HG02642 (cell line): ENCODE measurements around the gene NTHL1.
A peak's percentile ranks its signal among the peaks of the same experiment; 100 is the strongest.

Source experiments
- ATAC-seq: cut with Tn5 transposase; IDR thresholded peaks from one replicate; pipeline ENCODE4 v1.9.1; 2021; ENCODE audit warnings: mild to moderate bottlenecking; ENCODE audit not compliant: unreplicated experiment, poor library complexity

NTHL1 gene

DNA sequence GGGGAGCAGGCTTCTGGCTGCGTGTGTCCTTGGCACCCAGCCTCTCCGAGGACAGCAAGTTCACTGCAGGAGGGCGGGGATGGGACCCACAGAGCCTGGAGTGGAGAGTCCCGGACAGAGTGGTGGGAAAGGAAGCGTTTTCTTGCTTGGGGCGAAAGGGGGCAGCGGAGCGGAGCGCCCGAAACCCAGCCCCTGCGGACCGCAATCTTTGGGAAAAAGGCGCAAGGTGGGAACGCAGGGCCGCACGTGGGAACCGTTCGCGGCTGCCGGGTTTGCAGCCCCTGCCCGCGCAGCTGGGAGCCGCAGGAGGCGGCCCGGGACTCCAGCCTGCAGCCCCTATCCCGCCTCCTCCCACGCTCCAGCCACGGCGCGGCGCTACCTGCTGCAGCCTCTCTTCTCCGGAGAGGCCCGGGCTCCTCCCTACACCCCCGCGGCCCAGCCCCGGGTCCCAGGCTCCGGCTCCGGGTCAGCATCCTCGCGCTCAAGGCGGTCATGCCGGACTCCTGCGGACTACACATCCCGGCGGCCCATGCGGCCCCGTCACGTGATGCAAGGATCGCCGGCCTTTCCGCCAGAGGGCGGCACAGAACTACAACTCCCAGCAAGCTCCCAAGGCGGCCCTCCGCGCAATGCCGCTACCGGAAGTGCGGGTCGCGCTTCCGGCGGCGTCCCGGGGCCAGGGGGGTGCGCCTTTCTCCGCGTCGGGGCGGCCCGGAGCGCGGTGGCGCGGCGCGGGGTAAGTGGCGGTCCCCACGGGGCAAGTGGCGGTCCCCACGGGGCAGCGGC lies at the start of gene NTHL1, which contains the start of gene TSC2:
Gene NTHL1, minus strand, starts transcription at position 505 of the 786 bp plus-strand sequence. Its CDS starts 11 bp downstream, at position 494.
Gene TSC2, plus strand, starts transcription at position 656 of the 786 bp plus-strand sequence. CDS start 631 bp downstream, outside the sequence.
- peak; percentile 91 for ATAC-seq

DNA sequence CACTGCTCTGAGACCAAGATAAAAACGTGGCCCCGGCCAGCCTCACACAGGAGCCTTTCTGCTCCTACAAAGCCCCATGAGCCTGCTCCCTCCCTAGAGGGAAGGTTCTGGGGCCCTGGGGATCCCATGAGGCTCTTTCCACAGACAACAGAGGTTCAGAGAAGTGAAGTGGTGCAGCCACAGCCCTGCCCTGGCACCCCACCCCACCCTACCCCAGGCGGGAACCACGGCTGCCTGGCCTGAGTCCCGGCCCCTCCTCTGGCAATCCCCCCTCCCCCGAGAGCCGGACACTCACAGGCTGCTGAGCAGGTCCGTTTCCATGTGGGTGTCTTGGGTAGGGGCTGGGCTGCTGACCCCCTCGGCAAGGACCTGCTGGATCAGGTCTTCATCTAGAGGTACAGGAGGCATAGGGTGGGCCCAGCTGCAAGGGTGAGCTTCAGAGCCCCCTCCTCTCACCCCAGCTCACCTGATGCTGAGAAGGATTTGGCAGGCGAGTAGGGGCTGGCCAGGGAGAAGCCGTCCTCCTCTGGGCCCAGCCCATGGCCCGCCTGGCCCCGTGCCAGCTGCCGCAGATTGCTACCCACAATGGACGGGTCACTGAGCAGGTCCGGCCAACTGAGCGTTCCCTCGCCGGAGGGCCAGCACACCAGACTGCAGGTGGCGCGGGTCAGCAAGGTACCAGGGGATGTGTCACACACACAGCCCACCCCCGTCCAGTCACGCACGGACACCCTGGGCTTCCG lies 49.4 kb upstream of the NTHL1 start:
- ATAC-seq: no peak

DNA sequence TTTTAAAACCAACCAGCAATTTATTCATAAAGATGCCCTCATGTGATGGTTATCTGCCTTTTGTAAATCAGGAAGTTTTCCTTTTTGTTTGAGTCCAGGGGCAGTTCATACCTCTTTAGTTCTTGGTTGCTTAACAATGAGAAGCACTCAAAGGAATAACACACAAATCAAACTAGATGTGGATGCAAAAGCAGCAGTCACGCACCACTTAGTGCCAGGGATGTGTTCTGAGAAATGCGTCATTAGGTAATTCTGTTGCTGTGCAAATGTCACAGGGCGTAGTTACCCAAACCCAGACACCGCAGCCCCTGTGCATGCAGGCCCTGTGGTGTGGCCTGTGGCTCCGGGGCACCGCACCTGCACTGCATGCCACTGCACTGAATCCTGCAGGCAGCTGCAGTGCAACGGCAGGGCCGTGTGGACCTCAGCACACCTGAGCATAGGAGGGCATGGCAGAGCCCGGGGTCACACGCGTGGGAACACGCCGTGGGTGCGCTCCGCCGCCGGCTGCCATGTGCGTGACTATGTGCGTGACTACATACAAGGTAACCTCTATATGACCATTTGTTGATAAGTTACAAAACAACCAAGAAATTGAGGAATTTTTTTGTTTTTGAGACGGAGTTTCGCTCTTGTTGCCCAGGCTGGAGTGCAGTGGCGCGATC lies 48.4 kb upstream of the NTHL1 start:
- ATAC-seq: no peak

DNA sequence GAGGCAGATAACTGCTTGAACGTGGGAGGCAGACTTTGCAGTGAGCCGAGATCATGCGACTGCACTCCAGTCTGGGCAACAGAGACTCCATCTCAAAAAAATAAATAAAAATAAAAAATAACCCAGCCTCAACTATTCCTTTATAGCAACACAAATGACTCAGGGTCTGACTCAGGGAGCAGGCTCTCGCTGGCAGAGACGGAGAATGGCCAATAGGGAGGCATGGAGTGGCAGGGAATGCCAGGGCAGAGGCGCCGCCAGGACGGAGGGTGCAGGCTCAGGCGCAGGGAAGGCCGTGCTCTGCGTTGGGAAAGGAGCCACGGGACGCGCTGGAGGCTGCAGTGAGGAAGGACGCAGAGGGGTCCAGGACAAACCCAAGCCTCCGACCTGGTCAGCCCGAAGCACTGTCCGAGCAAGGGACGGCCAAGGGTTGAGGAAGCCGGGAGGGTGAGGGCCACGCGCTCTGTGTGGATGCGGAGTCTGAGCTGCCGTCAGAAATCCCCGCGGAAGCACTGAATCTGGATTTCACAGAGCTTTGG lies 47.8 kb upstream of the NTHL1 start:
- no peak for ATAC-seq

DNA sequence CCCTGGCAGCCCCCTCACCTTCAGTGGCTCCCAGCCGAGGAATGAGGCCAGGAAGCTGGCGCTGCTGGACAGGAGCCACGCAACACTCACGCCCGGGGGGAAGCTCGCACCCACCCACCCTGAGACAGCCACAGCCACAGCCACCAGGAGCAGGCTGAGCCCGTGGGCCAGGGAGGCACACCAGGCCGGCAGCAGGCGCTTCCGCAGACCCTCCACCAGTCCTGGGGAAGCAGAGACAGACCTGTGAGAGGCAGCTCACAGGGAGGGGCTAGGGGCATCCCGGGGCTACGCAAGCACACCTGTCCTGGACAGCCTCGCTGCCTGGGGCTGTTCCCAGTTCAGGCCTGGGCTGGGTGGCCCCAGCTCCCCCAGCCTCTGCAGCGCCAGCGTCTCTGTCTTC lies 46.2 kb upstream of the NTHL1 start:
- no peak for ATAC-seq

DNA sequence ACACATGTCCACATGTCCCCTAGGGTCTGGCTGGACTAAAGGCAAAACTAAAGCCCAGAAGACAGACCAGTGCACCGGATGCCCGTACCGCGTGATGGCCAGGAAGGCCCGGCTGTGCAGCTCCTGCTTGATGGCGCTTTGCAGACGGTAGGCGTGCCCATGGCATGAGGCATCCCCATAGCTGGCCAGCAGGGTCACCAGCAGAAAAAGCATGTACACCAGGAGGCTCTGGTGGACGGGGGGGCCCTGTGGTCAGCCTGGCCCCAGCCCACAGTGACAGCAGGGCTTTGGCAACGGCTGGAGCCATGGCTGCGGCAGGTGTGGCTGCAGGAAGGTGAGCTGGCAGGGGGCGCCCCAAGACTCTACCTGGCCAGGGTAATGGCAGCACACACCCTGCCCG lies 45.2 kb upstream of the NTHL1 start:
- ATAC-seq: no peak

GRCh38 chr16:2092256-2092620 lies 44.6 kb upstream of the NTHL1 start:
- no peak for ATAC-seq

- no peak for ATAC-seq
Measured at GRCh38 chr16:2091547-2092255, 44.1 kb upstream of the NTHL1 start.

DNA sequence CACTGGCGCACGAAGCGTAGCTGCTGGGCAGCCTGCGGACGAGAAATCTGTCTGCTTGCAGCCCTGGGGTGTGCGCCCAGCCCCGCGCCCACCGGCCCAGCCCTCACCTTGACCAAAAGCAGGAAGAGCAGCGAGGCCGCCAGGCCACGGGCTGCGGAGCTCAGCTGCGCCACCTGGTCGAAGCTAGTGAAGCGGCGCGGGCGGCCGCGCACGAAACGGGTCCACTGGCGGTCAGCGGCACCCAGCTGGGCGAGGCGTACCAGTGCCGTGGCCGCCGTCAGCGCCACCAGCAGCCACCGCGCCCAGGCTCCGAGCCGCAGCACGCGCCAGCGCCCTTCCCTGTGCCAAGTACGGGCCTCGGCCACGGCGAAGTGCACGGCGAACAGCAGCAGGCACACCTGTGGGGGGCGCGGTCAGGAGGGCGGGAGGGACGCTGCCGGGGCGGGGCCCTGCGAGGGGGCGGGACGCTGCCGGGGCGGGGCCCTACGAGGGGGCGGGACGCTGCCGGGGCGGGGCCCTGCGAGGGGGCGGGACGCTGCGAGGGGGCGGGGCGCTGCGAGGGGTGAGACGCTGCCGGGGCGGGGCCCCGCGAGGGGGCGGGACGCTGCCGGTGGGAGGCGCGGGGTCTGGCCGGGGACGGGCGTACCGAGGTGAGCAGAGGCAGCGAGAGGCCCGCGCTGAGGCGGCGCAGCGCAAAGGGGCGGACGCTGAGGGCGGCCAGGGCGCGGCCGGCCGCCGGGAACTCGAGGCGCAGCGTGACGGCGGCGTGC lies 43.3 kb upstream of the NTHL1 start:
- no peak for ATAC-seq

DNA sequence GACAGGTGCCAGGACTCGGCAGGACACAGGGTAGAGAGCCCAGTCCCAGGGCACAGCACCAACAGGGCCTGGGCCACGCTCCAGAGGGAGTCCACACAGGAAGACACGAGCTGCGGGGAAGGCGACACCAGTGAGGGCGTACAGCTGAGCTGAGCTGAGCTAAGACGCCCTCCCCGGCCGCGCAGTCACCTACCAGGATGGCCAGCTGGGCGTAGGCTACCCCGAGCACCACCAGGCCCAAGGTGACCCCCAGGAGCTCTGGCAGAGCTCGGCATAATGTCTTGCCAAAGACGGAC lies 42.8 kb upstream of the NTHL1 start:
- no peak for ATAC-seq

DNA sequence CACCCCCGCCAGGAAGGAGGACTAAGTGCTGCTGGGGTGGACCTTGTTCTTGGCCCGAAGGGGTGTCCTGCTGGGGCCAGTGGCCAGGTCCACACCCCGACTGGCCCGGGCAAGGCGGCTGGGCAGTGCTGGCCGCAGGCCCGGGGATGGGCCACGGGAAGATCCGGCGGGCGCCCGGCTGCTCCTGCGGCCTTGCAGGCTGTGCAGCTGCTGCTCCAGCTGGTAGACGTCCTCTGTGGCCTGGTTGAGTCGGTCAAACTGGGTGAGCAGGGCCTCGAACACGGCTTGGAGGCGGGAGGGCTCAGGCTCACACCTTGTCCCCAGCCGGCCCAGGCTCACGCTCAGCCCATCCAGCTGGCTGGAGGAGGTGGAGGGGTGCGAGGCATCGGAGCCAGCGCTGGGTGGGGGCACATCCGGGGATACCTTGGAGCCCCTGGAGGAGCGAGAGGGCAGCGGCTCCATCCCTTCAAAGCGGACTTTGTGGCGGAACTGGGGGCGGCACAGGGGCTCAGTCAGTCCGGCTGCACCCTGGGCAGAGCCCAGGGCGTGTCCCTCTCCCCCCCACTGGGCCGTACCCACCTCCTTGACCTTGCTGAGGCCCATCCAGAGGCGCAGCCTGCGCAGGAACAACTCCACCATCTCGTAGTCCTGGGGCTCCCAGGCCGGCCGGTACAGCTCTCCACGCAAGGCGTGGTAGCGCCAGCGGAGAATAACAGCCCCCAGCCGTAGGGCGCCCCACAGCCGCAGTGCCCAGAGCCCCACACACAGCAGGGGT lies 42.3 kb upstream of the NTHL1 start:
- ATAC-seq: no peak

- no peak for ATAC-seq
Measured at GRCh38 chr16:2088759-2089358, 41.2 kb upstream of the NTHL1 start.

GRCh38 chr16:2087748-2088631 lies 40.4 kb upstream of the NTHL1 start:
- ATAC-seq: no peak

DNA sequence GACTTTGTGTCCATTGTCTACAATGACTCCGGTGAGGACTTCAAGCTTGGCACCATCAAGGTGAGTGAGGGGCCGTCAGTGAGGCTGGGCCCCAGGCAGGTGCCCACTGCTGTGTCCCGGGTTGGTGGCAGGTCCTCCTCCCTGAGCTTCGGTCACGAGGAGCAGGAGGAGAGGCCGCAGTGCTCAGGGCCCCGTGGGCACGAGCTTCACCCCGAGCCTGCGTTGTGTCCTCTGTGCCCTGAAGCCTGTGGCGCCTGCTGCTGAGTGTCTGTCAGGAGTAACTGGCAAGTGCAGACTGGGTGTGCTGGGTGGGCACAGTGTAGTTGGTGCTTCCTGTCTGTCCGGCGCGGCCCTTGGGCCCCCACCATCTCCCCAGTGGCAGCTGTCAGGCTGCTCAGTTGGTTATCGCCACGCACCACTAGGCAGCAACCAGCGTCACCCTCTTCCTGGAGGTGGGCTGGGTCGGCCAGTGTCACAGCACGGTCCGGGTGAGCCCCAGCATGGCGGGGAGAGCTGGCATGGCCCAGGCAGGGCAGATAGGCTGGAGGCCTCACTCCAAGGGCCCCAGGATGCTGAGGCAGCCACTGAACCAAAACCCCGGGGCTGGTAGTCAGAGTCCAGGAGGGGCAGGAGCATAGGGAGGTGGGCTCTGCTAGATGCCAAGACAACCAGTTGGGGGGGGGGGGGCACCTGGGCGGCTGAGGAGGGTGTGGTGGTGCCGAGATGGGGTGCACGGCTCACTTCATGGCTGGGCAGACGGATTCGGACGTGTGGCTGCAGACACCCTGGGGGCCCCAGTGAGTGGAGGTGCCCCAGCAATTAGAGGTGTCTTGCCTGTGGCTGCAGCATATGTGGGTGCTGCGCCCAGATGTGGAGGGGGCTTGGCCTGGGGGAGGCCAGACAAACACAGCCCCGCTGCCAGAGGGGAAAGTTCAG lies 39.4 kb upstream of the NTHL1 start:
- no peak for ATAC-seq

GRCh38 chr16:2086106-2086742 lies 38.6 kb upstream of the NTHL1 start:
- no peak for ATAC-seq

GRCh38 chr16:2085669-2086068 lies 38.0 kb upstream of the NTHL1 start:
- ATAC-seq: no peak
